NCI-H345 treated with DMSO at 0.1 percent for 48 hours (cell line): ENCODE measurements around the gene INPP4A.

Experiments used
- DNase-seq: peaks from one replicate; lab custom pipeline; 2025; ENCODE audit not compliant: unreplicated experiment; lab: John Stamatoyannopoulos, UW

Gene INPP4A

GRCh38 chr2:98436734-98437133 is 7.9 kb upstream of the INPP4A start:
- no peak for DNase-seq

- no peak for DNase-seq
Observed at GRCh38 chr2:98438190-98439133, 6.2 kb upstream of the INPP4A start.

GRCh38 chr2:98441706-98442450 is 2.8 kb upstream of the INPP4A start:
- no peak for DNase-seq

DNA sequence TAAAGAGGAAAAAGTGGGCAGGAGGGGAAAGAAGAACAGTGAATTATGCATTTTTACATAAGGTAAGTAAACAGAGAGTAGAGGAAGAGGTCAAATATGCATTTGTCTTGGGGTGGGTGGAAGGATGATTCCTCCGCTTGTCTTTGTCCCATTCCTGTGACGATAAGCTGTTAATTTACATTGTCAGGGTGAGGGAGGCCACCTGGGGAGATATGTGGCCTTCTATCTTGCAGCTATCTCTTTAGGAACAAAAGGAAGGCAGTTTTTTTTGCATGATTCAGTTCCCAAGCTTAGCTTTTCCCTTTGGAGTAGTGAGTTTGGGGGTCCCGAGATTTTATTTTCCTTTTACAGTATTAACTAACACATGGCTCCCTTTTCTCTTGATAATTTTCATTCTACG is 2.2 kb upstream of the INPP4A start:
- no peak for DNase-seq

DNA sequence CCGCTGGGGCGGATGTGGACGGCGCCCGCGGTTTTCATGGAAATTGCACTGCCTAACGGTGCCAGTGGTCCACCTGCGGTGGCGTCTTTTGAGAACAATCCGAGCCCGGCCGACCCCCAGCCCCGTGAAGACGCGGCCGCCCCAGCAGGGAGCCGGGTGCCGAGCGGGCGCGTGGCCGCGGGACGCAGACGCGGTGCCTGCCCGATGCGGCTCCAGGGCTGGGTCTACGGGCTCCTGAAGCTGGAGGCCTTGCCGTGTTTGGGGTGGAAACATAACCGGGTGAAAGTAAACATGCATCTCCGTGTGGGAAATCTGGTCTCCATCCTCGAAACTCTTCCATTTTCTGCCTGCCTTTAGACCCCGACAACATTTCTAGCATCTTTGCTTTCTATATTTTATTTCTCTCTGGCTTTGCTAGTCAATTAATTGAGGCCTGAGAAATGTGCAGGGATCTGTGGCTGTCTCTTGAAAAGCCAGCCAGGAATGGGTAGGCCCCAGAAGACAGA is 572 bp downstream of the INPP4A start:
- no peak for DNase-seq

GRCh38 chr2:98445683-98446581 is 1.3 kb downstream of the INPP4A start:
- DNase-seq = no peak

GRCh38 chr2:98446850-98447249 is 2.2 kb downstream of the INPP4A start:
- DNase-seq = no peak

GRCh38 chr2:98448441-98449145 is 3.9 kb downstream of the INPP4A start:
- no peak for DNase-seq

DNA sequence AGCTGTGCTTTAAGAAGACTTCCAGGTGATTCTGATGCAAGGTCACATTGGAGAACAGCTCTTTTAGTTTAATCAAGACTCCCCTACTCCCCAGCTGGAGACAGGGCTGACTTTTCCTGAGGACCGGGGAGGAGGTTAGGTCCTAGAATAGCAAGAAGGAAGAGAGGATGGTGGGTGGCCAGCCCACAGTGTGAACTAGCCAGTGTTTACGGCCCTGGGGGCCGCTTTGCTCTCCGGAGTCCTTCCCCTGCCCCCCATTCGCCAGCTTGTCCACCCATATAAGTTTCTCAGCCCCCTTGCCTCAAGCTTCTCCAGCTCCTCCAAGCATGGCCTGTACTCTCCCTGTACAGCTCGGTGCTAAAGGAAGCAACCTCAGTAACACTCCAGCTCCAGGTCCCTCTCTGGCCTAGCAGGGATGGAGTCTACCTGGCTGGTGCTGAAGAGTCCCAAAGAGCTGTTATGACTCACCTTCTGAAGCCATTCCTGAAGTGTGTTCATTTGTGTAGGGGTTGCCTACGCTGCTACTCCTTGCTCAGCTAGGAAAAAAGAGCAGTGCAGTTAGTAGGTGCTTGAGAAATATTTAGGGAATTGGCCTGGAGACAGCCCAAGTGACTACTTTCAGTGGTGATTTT is 7.9 kb downstream of the INPP4A start:
- DNase-seq = no peak

DNA sequence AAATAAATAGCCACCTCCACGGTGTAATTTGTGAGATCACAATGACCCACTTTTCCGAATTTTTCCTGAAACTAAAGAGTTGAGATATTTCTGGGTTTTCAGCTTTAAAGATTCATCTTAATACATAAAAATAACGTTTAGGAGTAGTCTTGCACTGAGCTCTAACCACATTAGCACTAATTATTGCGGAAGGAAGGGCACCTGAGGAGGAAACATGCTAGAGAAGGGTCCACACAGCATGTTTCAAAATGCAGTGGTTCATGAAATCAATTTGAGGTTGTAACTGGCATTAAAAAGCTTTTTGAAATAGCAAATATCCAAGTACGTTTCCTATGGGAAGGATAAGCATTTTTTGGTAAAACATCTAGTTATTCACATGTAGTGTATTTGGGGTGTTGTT is 8.4 kb downstream of the INPP4A start:
- DNase-seq = no peak

- DNase-seq = no peak
Observed at GRCh38 chr2:98453531-98453930, 8.9 kb downstream of the INPP4A start.

GRCh38 chr2:98454073-98454472 is 9.4 kb downstream of the INPP4A start:
- DNase-seq = no peak

DNA sequence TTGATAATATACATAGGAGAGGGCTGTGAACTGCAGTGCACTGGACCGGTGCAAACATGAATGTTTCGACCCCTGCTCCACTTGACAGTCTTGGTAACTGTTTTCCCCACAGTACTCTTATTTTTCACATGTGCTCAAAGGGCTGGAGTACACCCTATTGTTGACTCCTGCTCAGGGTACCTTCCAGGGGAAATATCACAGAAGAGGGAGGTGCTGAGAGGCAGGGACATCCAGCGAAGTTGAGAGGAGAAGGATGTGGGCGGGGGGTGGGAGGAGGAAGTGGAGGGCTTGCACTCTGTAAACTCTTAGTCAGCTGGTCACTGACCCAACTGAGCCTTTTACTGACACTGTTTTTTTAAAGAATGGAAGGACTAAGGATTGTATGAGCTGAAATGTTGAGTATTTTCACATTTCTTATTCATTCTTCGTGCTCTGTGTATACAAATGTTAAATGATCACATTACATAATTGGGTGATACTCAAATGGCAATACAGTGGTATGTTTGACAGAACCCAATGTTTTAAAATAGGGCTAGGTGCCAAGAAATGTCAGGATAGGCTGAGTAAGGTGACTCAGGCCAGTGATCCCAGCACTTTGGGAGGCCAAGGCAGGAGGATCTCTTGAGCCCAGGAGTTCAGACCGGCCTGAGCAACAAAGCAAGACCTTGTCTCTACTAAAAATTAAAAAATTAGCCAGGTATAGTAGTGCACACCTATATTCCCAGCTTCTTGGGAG is 10.0 kb downstream of the INPP4A start:
- no peak for DNase-seq

DNA sequence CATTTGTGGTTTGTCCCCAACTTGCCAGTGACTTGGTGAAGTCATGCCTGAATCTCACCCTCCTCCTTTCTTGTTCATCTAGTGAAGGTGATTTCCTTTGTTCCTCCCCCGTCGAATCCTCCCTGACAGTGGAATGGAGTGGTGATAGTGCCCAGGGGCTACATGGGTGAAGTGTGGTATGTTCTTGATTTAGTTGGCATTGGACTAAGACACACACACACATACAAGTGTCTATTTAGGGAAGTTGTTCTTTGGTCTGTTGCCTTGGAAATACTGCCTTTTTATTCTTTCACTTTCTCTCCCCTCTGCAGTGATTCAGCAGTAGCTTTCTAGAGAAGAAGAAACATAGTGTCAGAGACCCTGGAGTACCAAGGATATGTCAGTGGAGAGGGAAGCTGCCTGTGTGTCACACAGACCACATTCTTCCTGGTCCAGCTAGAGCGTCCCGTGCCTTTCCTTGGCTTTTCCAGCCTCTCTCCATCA is 10.9 kb downstream of the INPP4A start:
- DNase-seq = no peak

GRCh38 chr2:98457045-98457696 is 12.5 kb downstream of the INPP4A start:
- DNase-seq = no peak

GRCh38 chr2:98458207-98458606 is 13.5 kb downstream of the INPP4A start:
- DNase-seq = no peak

GRCh38 chr2:98458667-98459380 is 14.2 kb downstream of the INPP4A start:
- no peak for DNase-seq
